Measurements from ENCODE around the gene FAM81B. TPM values are rescaled to one million over a fixed set of nuclear protein-coding genes. Genes with fewer than 3 reads are reported as not detected.

The FAM81B gene
- total RNA-seq, 1 experiment from 2014 or later, result not detected

GRCh38 chr5:95379133-95379532 is 12.0 kb upstream of the FAM81B start:
- no peaks in the 10 kb centered on the region for H3K36me3 Mint-ChIP-seq (ENCODE audit: insufficient read depth, unreplicated experiment)
- no peaks in the 10 kb centered on the region for H3K27me3 Mint-ChIP-seq (ENCODE audit: insufficient read depth, unreplicated experiment)
- intact Hi-C loops (cut with micrococcal nuclease), result no loop called here
- BruUV-seq (replicated peaks), result no TSS peak
- H3K27ac Mint-ChIP-seq (ENCODE audit: low read depth, unreplicated experiment), result no peak overlapping the region
- H3K4me1 Mint-ChIP-seq (ENCODE audit: insufficient read depth, unreplicated experiment), result no peaks in the 10 kb centered on the region
- no peak for DNase-seq (ENCODE audit: unreplicated experiment)
- no peak overlapping the region for H3K4me3 Mint-ChIP-seq (ENCODE audit: unreplicated experiment)
- CTCF ChIA-PET, result interaction anchor here (0.5 kb wide), 1 partner anchor 407 kb away, joined by 3 read pairs; no protein-coding TSS in a partner anchor
- H3K9me3 Mint-ChIP-seq (ENCODE audit: unreplicated experiment), result peaks cover 6% of the 10 kb centered on the region
- POLR2A ChIA-PET, result no interaction called here
- no peak for TF ChIP-seq CTCF (IDR thresholded peaks at IDR 0.05; ENCODE audit: unreplicated experiment)

GRCh38 chr5:95380103-95380628 is 11.0 kb upstream of the FAM81B start:
- intact Hi-C loops (cut with micrococcal nuclease), result no loop called here
- POLR2A ChIA-PET, result no interaction called here
- Mint-ChIP-seq H3K4me3 (ENCODE audit: unreplicated experiment) (no peak overlapping the region), H3K4me1 (ENCODE audit: insufficient read depth, unreplicated experiment) (no peaks in the 10 kb centered on the region), H3K9me3 (ENCODE audit: unreplicated experiment) (peaks cover 6% of the 10 kb centered on the region), H3K36me3 (ENCODE audit: insufficient read depth, unreplicated experiment) (no peaks in the 10 kb centered on the region), H3K27ac (ENCODE audit: low read depth, unreplicated experiment) (no peak overlapping the region), H3K27me3 (ENCODE audit: insufficient read depth, unreplicated experiment) (no peaks in the 10 kb centered on the region)
- CTCF ChIA-PET, result no interaction called here
- TF ChIP-seq CTCF (IDR thresholded peaks at IDR 0.05; ENCODE audit: unreplicated experiment), result no peak
- DNase-seq (ENCODE audit: unreplicated experiment), result no peak
- no TSS peak for BruUV-seq (replicated peaks)

GRCh38 chr5:95382801-95383200 is 8.4 kb upstream of the FAM81B start:
- H3K36me3 Mint-ChIP-seq (ENCODE audit: insufficient read depth, unreplicated experiment), result no peaks in the 10 kb centered on the region

More at GRCh38 chr5:95382801-95383200, 8.4 kb upstream of the FAM81B start:
- BruUV-seq (replicated peaks), result no TSS peak
- Mint-ChIP-seq H3K4me3 (ENCODE audit: unreplicated experiment) (no peak overlapping the region), H3K27ac (ENCODE audit: low read depth, unreplicated experiment) (no peak overlapping the region), H3K27me3 (ENCODE audit: insufficient read depth, unreplicated experiment) (no peaks in the 10 kb centered on the region), H3K9me3 (ENCODE audit: unreplicated experiment) (peaks cover 6% of the 10 kb centered on the region), H3K4me1 (ENCODE audit: insufficient read depth, unreplicated experiment) (no peaks in the 10 kb centered on the region)
- intact Hi-C loops (cut with micrococcal nuclease), result no loop called here
- ChIA-PET POLR2A (no interaction called here), CTCF (interaction anchor here (1.1 kb wide), 1 partner anchor 22 kb away, joined by 6 read pairs; no protein-coding TSS in a partner anchor)
- DNase-seq (ENCODE audit: unreplicated experiment), result no peak
- no peak for TF ChIP-seq CTCF (IDR thresholded peaks at IDR 0.05; ENCODE audit: unreplicated experiment)
